ENCODE measurements around the gene RNF220.

GRCh38 chr1:44676484-44677200 lies 271.6 kb downstream of the RNF220 start:
- TF ChIP-seq POLR2A (IDR thresholded peaks at IDR 0.05), result no peak
- no peak for TF ChIP-seq CTCF (IDR thresholded peaks at IDR 0.05 in 8 of 11, conservative IDR thresholded peaks at IDR 0.05 in 3 of 11)

Measured in spleen (tissue), 7 donors.